IMR-90 (cell line): ENCODE data around the gene EPB41L1.

Experiments used
- BHLHE40 ChIP-seq: fragments of 150-350 bp; IDR thresholded peaks from 2 replicates; pipeline ENCODE4 v1.6.1; 2016; ENCODE audit warnings: mild to moderate bottlenecking, low read depth, low read length
- CEBPB ChIP-seq: IDR thresholded peaks from 2 replicates; pipeline ENCODE4 v1.6.1; 2012; ENCODE audit warnings: low read depth, low read length, improper control_type of control experiment
- CHD1 ChIP-seq: IDR thresholded peaks from 2 replicates; pipeline ENCODE4 v1.6.1; 2012; ENCODE audit warnings: low read depth, low read length, improper control_type of control experiment
- CTCF ChIP-seq: conservative IDR thresholded peaks from 2 replicates; pipeline ENCODE4 v1.5.1; 2012; ENCODE audit warnings: mild to moderate bottlenecking, low read depth, low read length, improper control_type of control experiment
- ELK1 ChIP-seq: fragments of 150-350 bp; IDR thresholded peaks from 2 replicates; pipeline ENCODE4 v1.6.1; 2016; ENCODE audit warnings: low read depth, mild to moderate bottlenecking, low read length, moderate library complexity, borderline replicate concordance
- MAFK ChIP-seq: IDR thresholded peaks from 2 replicates; pipeline ENCODE4 v1.6.1; 2012; ENCODE audit warnings: low read depth, low read length, improper control_type of control experiment
- MAZ ChIP-seq: IDR thresholded peaks from 2 replicates; pipeline ENCODE4 v1.6.1; 2012; ENCODE audit warnings: low read depth, mild to moderate bottlenecking, low read length, improper control_type of control experiment, moderate library complexity, borderline replicate concordance
- MXI1 ChIP-seq: IDR thresholded peaks from 2 replicates; pipeline ENCODE4 v1.6.1; 2012; ENCODE audit warnings: low read depth, mild to moderate bottlenecking, low read length, moderate library complexity, borderline replicate concordance
- POLR2A ChIP-seq: IDR thresholded peaks from 2 replicates; pipeline ENCODE4 v1.6.1; 2012; ENCODE audit warnings: mild to moderate bottlenecking, low read depth, low read length
- RAD21 ChIP-seq: IDR thresholded peaks from 2 replicates; pipeline ENCODE4 v1.6.1; 2012; ENCODE audit warnings: low read length, improper control_type of control experiment
- RCOR1 ChIP-seq: IDR thresholded peaks from 2 replicates; pipeline ENCODE4 v1.6.1; 2012; ENCODE audit warnings: mild to moderate bottlenecking, low read length, improper control_type of control experiment; ENCODE audit not compliant: insufficient replicate concordance
- RFX5 ChIP-seq: IDR thresholded peaks from 2 replicates; pipeline ENCODE4 v1.8.0; 2012; ENCODE audit warnings: low read depth, mild to moderate bottlenecking, low read length, moderate library complexity
- SMC3 ChIP-seq: fragments of 150-350 bp; IDR thresholded peaks from 2 replicates; pipeline ENCODE4 v1.6.1; 2016; ENCODE audit warnings: low read depth, mild to moderate bottlenecking, antibody characterized with exemption, low read length, moderate library complexity
- USF2 ChIP-seq: fragments of 150-350 bp; IDR thresholded peaks from 2 replicates; pipeline ENCODE4 v1.6.1; 2017; ENCODE audit warnings: mild to moderate bottlenecking, antibody characterized with exemption, low read length, low read depth

DNA sequence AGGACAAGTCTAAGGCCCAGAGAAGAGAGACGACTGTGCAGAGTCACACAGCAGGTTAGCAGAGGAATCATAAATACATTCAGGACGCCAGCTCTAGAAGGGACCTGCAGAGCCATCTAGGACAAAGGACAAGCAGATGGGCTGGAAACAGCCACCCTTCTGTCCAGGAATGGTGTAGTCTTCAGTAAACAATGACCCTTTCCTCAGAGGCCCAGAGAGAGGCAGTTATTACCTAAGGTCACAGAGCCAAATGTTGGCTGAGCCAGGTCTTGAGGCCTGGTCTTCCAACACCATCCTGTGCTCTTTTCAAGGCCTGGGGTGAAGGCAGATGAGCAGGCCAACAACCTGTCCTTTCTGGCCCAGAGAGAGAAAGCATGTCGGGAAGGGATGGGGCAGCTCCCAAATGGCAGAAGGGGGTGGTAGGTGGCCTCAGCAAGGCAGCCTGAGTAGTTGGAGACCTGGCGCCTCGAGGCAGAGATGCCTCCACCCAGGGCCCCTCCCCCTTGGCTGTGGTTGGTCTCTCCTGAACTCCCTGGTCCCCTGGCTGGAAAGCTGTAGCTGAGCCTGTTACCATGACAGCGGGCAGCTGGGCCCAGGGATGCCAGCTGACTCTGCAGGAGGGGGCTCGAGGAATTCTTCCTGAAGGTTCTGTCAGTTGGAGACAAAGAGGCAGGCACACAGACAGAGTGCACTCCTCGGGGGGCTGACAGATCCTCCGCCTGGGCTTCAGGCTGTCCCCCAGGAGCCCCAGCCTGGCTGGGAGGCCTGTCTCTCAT lies 24.8 kb downstream of the EPB41L1 start:
- TF ChIP-seq CTCF (no peak), POLR2A (no peak), SMC3 (no peak), CHD1 (no peak), MAFK (no peak), RAD21 (no peak), MXI1 (no peak), ELK1 (no peak), USF2 (no peak), CEBPB (no peak), BHLHE40 (no peak), MAZ (no peak), RCOR1 (no peak), RFX5 (no peak)
